ENCODE results near the gene NDUFV2. TPM values are rescaled to one million over a fixed set of nuclear protein-coding genes. Genes with fewer than 3 reads are reported as not detected.

Gene NDUFV2
- polyA plus RNA-seq, 1 donor (not counting 4 experiments of a cell fraction or from before 2014, with no cell fraction given): 202 TPM

DNA sequence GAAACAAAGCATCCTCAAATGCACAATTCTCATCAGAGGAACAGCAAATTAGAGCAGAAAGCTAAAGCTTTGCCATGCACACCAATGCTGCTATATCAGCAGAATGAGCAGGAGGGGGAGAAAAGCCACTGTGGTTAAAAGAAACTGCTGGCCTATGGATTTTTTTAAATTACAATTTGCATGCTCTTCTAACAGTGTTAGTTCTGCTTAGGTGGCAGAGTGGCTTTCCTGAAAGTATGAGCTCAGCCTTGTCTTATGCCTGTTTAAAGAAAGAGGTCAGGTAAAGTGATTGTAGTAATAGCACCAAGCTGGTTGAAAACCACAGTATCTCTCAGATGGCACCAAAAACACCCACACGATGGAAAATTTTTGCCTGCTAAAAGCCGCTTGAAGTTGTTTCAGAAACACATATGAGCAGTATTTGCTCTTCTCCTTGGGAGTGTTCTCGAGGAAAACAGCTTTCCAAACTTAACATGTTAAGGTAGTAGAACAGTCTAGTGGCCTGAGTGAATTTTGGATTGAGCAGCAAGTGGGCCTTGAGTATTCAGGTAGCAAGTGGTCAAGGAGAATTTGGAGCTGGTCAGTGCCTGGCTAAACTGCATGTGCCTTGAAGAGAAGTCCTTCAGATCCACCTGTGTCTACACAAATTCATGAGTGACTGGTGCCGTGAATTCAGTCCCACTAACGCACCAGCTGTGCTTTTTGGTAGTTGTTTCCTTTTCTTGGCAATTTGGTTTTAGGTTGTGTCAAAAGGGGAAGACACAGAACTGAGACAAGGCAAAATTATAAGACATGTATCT is 19.6 kb upstream of the NDUFV2 start:
- TF ChIP-seq, protein P1, sequence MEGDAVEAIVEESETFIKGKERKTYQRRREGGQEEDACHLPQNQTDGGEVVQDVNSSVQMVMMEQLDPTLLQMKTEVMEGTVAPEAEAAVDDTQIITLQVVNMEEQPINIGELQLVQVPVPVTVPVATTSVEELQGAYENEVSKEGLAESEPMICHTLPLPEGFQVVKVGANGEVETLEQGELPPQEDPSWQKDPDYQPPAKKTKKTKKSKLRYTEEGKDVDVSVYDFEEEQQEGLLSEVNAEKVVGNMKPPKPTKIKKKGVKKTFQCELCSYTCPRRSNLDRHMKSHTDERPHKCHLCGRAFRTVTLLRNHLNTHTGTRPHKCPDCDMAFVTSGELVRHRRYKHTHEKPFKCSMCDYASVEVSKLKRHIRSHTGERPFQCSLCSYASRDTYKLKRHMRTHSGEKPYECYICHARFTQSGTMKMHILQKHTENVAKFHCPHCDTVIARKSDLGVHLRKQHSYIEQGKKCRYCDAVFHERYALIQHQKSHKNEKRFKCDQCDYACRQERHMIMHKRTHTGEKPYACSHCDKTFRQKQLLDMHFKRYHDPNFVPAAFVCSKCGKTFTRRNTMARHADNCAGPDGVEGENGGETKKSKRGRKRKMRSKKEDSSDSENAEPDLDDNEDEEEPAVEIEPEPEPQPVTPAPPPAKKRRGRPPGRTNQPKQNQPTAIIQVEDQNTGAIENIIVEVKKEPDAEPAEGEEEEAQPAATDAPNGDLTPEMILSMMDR (optimal IDR thresholded peaks at IDR 0.05 in 1 of 3, IDR thresholded peaks at IDR 0.05 in 1 of 3, conservative IDR thresholded peaks at IDR 0.05 in 1 of 3; ENCODE audit: extremely low read depth in 1 of 3, insufficient read depth in 2 of 3, low read length in 3 of 3): no peak
- no peak for TF ChIP-seq EZH2 (IDR thresholded peaks at IDR 0.05; ENCODE audit: low read length)
- H4K20me1 ChIP-seq (ENCODE audit: control insufficient read depth, extremely low read depth, insufficient read depth, low read length): no peaks in the 10 kb centered on the region
- H3K36me3 ChIP-seq (ENCODE audit: control insufficient read depth in 2 of 2, extremely low read depth in 1 of 2, insufficient read depth in 2 of 2, low read length in 2 of 2): no peaks in the 10 kb centered on the region
- H3K27ac ChIP-seq (ENCODE audit: control insufficient read depth, insufficient read depth, low read length): no peak overlapping the region
- DNase-seq (ENCODE audit: low read depth, low spot score) (no peak), FAIRE-seq (no peak)
- no peaks in the 10 kb centered on the region for H3K27me3 ChIP-seq (ENCODE audit: control insufficient read depth, extremely low read depth, insufficient read depth, low read length)
- H3K79me2 ChIP-seq (ENCODE audit: control insufficient read depth, insufficient read depth, low read length): no peaks in the 10 kb centered on the region
- no peak overlapping the region for H2AFZ ChIP-seq (ENCODE audit: control insufficient read depth, low read length)
- no peaks in the 10 kb centered on the region for H3K9me3 ChIP-seq (ENCODE audit: control insufficient read depth, low read depth, low read length)
- dilution Hi-C loops (cut with MboI; ENCODE audit: extremely low pct_ligation_motif_present, low sequenced_read_pairs): no loop called here
- no peaks in the 10 kb centered on the region for H3K9me1 ChIP-seq (ENCODE audit: control insufficient read depth, extremely low read depth, insufficient read depth, low read length)
- H3K4me2 ChIP-seq (ENCODE audit: control insufficient read depth, extremely low read depth, insufficient read depth, low read depth, low read length): no peak overlapping the region
- no peak overlapping the region for H3K9ac ChIP-seq (ENCODE audit: control insufficient read depth, extremely low read depth, insufficient read depth, low read length)
- H3K4me1 ChIP-seq (ENCODE audit: control insufficient read depth, extremely low read depth, insufficient read depth, low read length): no peaks in the 10 kb centered on the region
- H3K4me3 ChIP-seq (ENCODE audit: control insufficient read depth in 2 of 3, extremely low read depth in 1 of 3, insufficient read depth in 2 of 3, low read depth in 1 of 3, low read length in 3 of 3): no peak overlapping the region

DNA sequence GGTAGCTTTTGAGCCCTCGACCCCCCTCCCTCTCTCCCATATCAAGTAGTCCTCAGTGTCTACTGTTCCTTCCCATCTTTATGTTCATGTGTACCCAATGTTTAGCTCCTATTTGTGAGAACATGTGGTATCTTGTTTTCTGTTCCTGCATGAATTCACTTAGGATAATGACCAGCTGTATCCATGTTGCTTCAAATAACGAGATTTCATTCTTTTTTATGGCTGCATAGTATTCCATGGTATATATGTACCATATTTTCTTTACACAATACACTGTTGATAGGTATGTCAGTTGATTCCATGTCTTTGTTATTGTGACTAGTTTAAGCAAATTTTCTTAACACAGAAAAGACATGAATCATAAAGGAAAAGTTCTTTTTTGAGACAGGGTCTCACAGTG is 16.5 kb upstream of the NDUFV2 start:
- no peak for FAIRE-seq
- H3K4me2 ChIP-seq (ENCODE audit: control insufficient read depth, extremely low read depth, insufficient read depth, low read depth, low read length): no peak overlapping the region
- H3K4me3 ChIP-seq (ENCODE audit: control insufficient read depth in 2 of 3, extremely low read depth in 1 of 3, insufficient read depth in 2 of 3, low read depth in 1 of 3, low read length in 3 of 3): no peak overlapping the region
- H3K9me3 ChIP-seq (ENCODE audit: control insufficient read depth, low read depth, low read length): no peaks in the 10 kb centered on the region
- no peaks in the 10 kb centered on the region for H3K36me3 ChIP-seq (ENCODE audit: control insufficient read depth in 2 of 2, extremely low read depth in 1 of 2, insufficient read depth in 2 of 2, low read length in 2 of 2)
- no peak overlapping the region for H3K27ac ChIP-seq (ENCODE audit: control insufficient read depth, insufficient read depth, low read length)
- no peaks in the 10 kb centered on the region for H3K79me2 ChIP-seq (ENCODE audit: control insufficient read depth, insufficient read depth, low read length)
- H3K9me1 ChIP-seq (ENCODE audit: control insufficient read depth, extremely low read depth, insufficient read depth, low read length): no peaks in the 10 kb centered on the region
- TF ChIP-seq, protein P1 (optimal IDR thresholded peaks at IDR 0.05 in 1 of 3, IDR thresholded peaks at IDR 0.05 in 1 of 3, conservative IDR thresholded peaks at IDR 0.05 in 1 of 3; ENCODE audit: extremely low read depth in 1 of 3, insufficient read depth in 2 of 3, low read length in 3 of 3): no peak
- no peak for TF ChIP-seq EZH2 (IDR thresholded peaks at IDR 0.05; ENCODE audit: low read length)
- dilution Hi-C loops (cut with MboI; ENCODE audit: extremely low pct_ligation_motif_present, low sequenced_read_pairs): no loop called here
- H2AFZ ChIP-seq (ENCODE audit: control insufficient read depth, low read length): no peak overlapping the region
- H3K27me3 ChIP-seq (ENCODE audit: control insufficient read depth, extremely low read depth, insufficient read depth, low read length): no peaks in the 10 kb centered on the region
- no peaks in the 10 kb centered on the region for H4K20me1 ChIP-seq (ENCODE audit: control insufficient read depth, extremely low read depth, insufficient read depth, low read length)
- H3K9ac ChIP-seq (ENCODE audit: control insufficient read depth, extremely low read depth, insufficient read depth, low read length): no peak overlapping the region
- no peaks in the 10 kb centered on the region for H3K4me1 ChIP-seq (ENCODE audit: control insufficient read depth, extremely low read depth, insufficient read depth, low read length)
- no peak for DNase-seq (ENCODE audit: low read depth, low spot score)

All from keratinocyte (primary cell).